Smooth muscle cell (in vitro differentiated cells): ENCODE data around the gene CCDC112. TPM values are rescaled to one million over a fixed set of nuclear protein-coding genes. Genes with fewer than 3 reads are reported as not detected.

Source experiments
- DNase-seq: peaks from one replicate; lab custom pipeline; 2025; ENCODE audit not compliant: unreplicated experiment; lab: John Stamatoyannopoulos, UW
- H2AFZ ChIP-seq: fragments of 200-600 bp; sonication (generic); 2 replicates; pipeline ENCODE4 v1.6.0; 2016; ENCODE audit warnings: antibody characterized with exemption, low read depth, mild to moderate bottlenecking
- H3F3A ChIP-seq: fragments of 200-600 bp; sonication (generic); 2 replicates; pipeline ENCODE4 v1.6.0; 2017; ENCODE audit warnings: antibody characterized with exemption, low read depth
- H3K27ac ChIP-seq: fragments of 200-600 bp; sonication (generic); 2 replicates; pipeline ENCODE4 v1.5.1; 2016; ENCODE audit warnings: low read depth, mild to moderate bottlenecking
- H3K27me3 ChIP-seq: fragments of 200-600 bp; sonication (generic); 2 replicates; pipeline ENCODE4 v1.6.1; 2016; ENCODE audit warnings: low read depth, mild to moderate bottlenecking
- H3K36me3 ChIP-seq: fragments of 200-600 bp; sonication (generic); 2 replicates; pipeline ENCODE4 v1.5.1; 2016; ENCODE audit warnings: low read depth
- H3K4me1 ChIP-seq: fragments of 200-600 bp; sonication (generic); 2 replicates; pipeline ENCODE4 v1.5.1; 2016; ENCODE audit warnings: low read depth
- H3K4me2 ChIP-seq: fragments of 200-600 bp; sonication (generic); 2 replicates; pipeline ENCODE4 v1.6.0; 2016; ENCODE audit warnings: mild to moderate bottlenecking
- H3K4me3 ChIP-seq: fragments of 200-600 bp; sonication (generic); 2 replicates; pipeline ENCODE4 v1.5.1; 2016; ENCODE audit warnings: mild to moderate bottlenecking
- H3K79me2 ChIP-seq: fragments of 200-600 bp; sonication (generic); 2 replicates; pipeline ENCODE4 v1.6.0; 2016; ENCODE audit warnings: low read depth, mild to moderate bottlenecking
- H3K9ac ChIP-seq: fragments of 200-600 bp; sonication (generic); 2 replicates; pipeline ENCODE4 v1.6.0; 2016; ENCODE audit warnings: low read depth
- H3K9me3 ChIP-seq: fragments of 200-600 bp; sonication (generic); replicated peaks from 2 replicates; pipeline ENCODE4 v1.5.1; 2016; ENCODE audit warnings: low read depth
- H4K20me1 ChIP-seq: fragments of 200-600 bp; sonication (generic); 2 replicates; pipeline ENCODE4 v1.6.0; 2016; ENCODE audit warnings: low read depth
- WGBS: methylation state at CpG from one replicate; pipeline ENCODE4 v1.1.7; 2016; ENCODE audit warnings: low lambda C conversion rate; 5-methylcytosine and 5-hydroxymethylcytosine counted together
- polyA plus RNA-seq: library from polyadenylated mRNA; unstranded; fragments of >200 nt; fragmentation: Nextera tagmentation; extraction: Ambion mirVana; gene quantifications from 2 replicates; pipeline ENCODE4 v1.2.1, GENCODE V29; 2016
- small RNA-seq: library from RNA; depleted of rRNA; stranded (forward); fragments of <200 nt; gene quantifications from one replicate; pipeline ENCODE3, GENCODE V24; 2014
- total RNA-seq: library from RNA; depleted of rRNA; stranded (reverse); fragments of >200 nt; gene quantifications from 2 replicates; pipeline ENCODE4 v1.2.3, GENCODE V29; 2014
- TF ChIP-seq, protein P1 (sequence below): fragments of 200-600 bp; sonication (generic); IDR thresholded peaks from 2 replicates; pipeline ENCODE4 v1.5.1; 2017; ENCODE audit warnings: borderline replicate concordance, mild to moderate bottlenecking, antibody characterized with exemption; ENCODE audit not compliant: insufficient read depth, poor library complexity, severe bottlenecking

Gene CCDC112
- total and polyA plus RNA-seq, 2 experiments from 2014 or later = 6.3 to 9.1 TPM

DNA sequence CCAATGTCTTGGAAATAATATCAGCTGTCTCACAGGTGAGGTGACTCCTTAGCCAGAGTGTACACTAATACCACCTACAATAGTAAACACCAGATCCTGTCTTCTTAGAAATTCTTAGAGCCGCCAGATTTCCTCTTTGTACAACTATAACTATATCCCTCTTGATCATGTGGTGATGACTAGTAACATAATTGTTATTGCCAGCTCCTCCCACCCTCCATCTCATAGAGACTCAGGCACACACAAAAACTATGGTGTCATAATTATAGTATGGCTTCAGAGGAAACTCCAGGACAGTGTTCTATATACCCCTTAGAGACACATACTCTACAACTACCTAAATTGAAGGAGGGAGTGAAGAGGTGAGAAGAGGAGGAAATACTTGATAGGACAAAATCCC is 66.8 kb downstream of the CCDC112 start:
- Histone ChIP-seq H3F3A (no peaks in the 10 kb centered on the region), H3K79me2 (no peaks in the 10 kb centered on the region), H3K9me3 (no peaks in the 10 kb centered on the region), H3K4me1 (no peaks in the 10 kb centered on the region), H2AFZ (no peak overlapping the region), H3K9ac (no peak overlapping the region), H3K4me2 (no peak overlapping the region), H3K27me3 (no peaks in the 10 kb centered on the region), H3K36me3 (peaks cover 10% of the 10 kb centered on the region), H3K27ac (no peak overlapping the region), H4K20me1 (peaks cover 8% of the 10 kb centered on the region), H3K4me3 (no peak overlapping the region)
- DNase-seq = no peak
- TF ChIP-seq, protein P1, sequence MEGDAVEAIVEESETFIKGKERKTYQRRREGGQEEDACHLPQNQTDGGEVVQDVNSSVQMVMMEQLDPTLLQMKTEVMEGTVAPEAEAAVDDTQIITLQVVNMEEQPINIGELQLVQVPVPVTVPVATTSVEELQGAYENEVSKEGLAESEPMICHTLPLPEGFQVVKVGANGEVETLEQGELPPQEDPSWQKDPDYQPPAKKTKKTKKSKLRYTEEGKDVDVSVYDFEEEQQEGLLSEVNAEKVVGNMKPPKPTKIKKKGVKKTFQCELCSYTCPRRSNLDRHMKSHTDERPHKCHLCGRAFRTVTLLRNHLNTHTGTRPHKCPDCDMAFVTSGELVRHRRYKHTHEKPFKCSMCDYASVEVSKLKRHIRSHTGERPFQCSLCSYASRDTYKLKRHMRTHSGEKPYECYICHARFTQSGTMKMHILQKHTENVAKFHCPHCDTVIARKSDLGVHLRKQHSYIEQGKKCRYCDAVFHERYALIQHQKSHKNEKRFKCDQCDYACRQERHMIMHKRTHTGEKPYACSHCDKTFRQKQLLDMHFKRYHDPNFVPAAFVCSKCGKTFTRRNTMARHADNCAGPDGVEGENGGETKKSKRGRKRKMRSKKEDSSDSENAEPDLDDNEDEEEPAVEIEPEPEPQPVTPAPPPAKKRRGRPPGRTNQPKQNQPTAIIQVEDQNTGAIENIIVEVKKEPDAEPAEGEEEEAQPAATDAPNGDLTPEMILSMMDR = no peak
- WGBS = 100% methylated on average over 1 of the region's 1 CpG

DNA sequence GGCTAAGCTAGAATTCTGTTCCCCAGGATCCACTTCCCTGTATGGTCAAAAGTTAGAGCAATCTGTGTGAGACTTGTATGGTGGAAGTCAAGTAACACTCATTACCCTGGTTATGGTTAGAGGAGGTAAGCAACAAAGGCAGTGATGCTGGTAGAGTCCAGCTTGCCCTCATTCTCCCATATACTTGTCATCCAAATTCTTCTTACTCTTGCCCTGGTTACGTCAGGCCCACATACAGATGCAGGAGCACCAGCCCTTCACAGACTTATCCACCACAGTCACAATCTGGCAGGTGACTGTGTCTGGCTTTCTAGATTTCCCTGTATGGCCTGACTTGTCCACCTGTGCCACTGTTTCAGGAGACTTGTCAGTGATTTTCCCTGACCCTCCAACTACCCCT is 69.2 kb downstream of the CCDC112 start:
- H4K20me1 ChIP-seq = peaks cover 5% of the 10 kb centered on the region
- no peaks in the 10 kb centered on the region for H3F3A ChIP-seq
- no peak for DNase-seq
- H3K9me3 ChIP-seq = no peaks in the 10 kb centered on the region
- H3K27me3 ChIP-seq = no peaks in the 10 kb centered on the region
- TF ChIP-seq, protein P1 = no peak
- no peaks in the 10 kb centered on the region for H3K4me1 ChIP-seq
- H2AFZ ChIP-seq = no peak overlapping the region
- WGBS = 94% methylated on average over 1 of the region's 1 CpG
- peaks cover 22% of the 10 kb centered on the region for H3K36me3 ChIP-seq
- H3K27ac ChIP-seq = no peak overlapping the region
- H3K4me2 ChIP-seq = no peak overlapping the region
- no peak overlapping the region for H3K9ac ChIP-seq
- no peaks in the 10 kb centered on the region for H3K79me2 ChIP-seq
- H3K4me3 ChIP-seq = no peak overlapping the region

Small RNAs within 50 kb of the gene (small RNA-seq; reads per million reads assigned to genes)
- not detected for gene HMGN1P15

Other genes with a start within 250 kb of the CCDC112 start
- gene TRIM36, start 126.7 kb downstream of the CCDC112 start, total RNA-seq = 0.40 and 2.1 TPM in 2 replicates
- 0.86 and 2.2 TPM in 2 replicates for gene TRIM36, start 126.7 kb downstream of the CCDC112 start, polyA plus RNA-seq
- 12.5 and 13.1 TPM in 2 replicates for gene PGGT1B, start 33.8 kb downstream of the CCDC112 start, total RNA-seq
- gene PGGT1B, start 33.8 kb downstream of the CCDC112 start, polyA plus RNA-seq = 5.7 and 7.1 TPM in 2 replicates
- gene FEM1C, start 248.1 kb upstream of the CCDC112 start, total RNA-seq = 31.7 and 35.7 TPM in 2 replicates
- 5.9 and 7.8 TPM in 2 replicates for gene FEM1C, start 248.1 kb upstream of the CCDC112 start, polyA plus RNA-seq